HCEC 1CT (cell line): Measurements from ENCODE around the gene SFTPD.
A peak's percentile ranks its signal among the peaks of the same experiment; 100 is the strongest.

Experiments used
- DNase-seq: peaks from one replicate; pipeline ENCODE4 v3.0.0-alpha.2; 2017

The SFTPD gene

GRCh38 chr10:79944428-79945395 lies 4.2 kb downstream of the SFTPD start:
- DNase-seq = no peak

- DNase-seq = no peak
Measured at GRCh38 chr10:79943871-79944270, 5.0 kb downstream of the SFTPD start.

- no peak for DNase-seq
Measured at GRCh38 chr10:79942261-79943185, 6.4 kb downstream of the SFTPD start.

- DNase-seq = no peak
Measured at GRCh38 chr10:79941585-79942210, 7.2 kb downstream of the SFTPD start.

- no peak for DNase-seq
Measured at GRCh38 chr10:79941146-79941545, 7.8 kb downstream of the SFTPD start.

- DNase-seq = no peak
Measured at GRCh38 chr10:79940431-79940830, 8.5 kb downstream of the SFTPD start.

- no peak for DNase-seq
Measured at GRCh38 chr10:79939969-79940368, 8.9 kb downstream of the SFTPD start.

- DNase-seq = no peak
Measured at GRCh38 chr10:79938728-79939406, 10.0 kb downstream of the SFTPD start.

GRCh38 chr10:79937701-79938151 lies 11.2 kb downstream of the SFTPD start:
- no peak for DNase-seq

GRCh38 chr10:79936625-79937615 lies 12.0 kb downstream of the SFTPD start:
- no peak for DNase-seq

- DNase-seq = peak; percentile 27
Measured at GRCh38 chr10:79933961-79934360, 14.9 kb downstream of the SFTPD start.

GRCh38 chr10:79932841-79933379 lies 16.0 kb downstream of the SFTPD start:
- no peak for DNase-seq

- DNase-seq = no peak
Measured at GRCh38 chr10:79932307-79932706, 16.6 kb downstream of the SFTPD start.

- DNase-seq = no peak
Measured at GRCh38 chr10:79930751-79931150, 18.2 kb downstream of the SFTPD start.

GRCh38 chr10:79930267-79930666 lies 18.6 kb downstream of the SFTPD start:
- DNase-seq = no peak

- peak; percentile 36 for DNase-seq
Measured at GRCh38 chr10:79929409-79929904, 19.4 kb downstream of the SFTPD start.

GRCh38 chr10:79928028-79928583 lies 20.8 kb downstream of the SFTPD start:
- DNase-seq = no peak

- no peak for DNase-seq
Measured at GRCh38 chr10:79927111-79927828, 21.6 kb downstream of the SFTPD start.

GRCh38 chr10:79926037-79926436 lies 22.9 kb downstream of the SFTPD start:
- no peak for DNase-seq

- no peak for DNase-seq
Measured at GRCh38 chr10:79925614-79926013, 23.3 kb downstream of the SFTPD start.
